Vagina (tissue), 2 donors: ENCODE data around the gene ASTL.
"Not testable (repeated sequence)": the region's sequence is repeated elsewhere in the genome, so short reads cannot be mapped to it uniquely, and the experiment has no call there.

Experiments used
- POLR2A ChIP-seq, 2 donors: fragments of 450-650 bp; IDR thresholded peaks; one replicate each; pipeline ENCODE4 v1.6.1; 2017; ENCODE audit warnings: antibody characterized with exemption in 2 of 2, mild to moderate bottlenecking in 2 of 2, moderate library complexity in 2 of 2
- POLR2AphosphoS5 ChIP-seq, 2 donors: sonication (generic); formaldehyde crosslinking; IDR thresholded peaks; one replicate each; pipeline ENCODE4 v1.9.0; 2017; ENCODE audit warnings: antibody characterized with exemption in 2 of 2, mild to moderate bottlenecking in 2 of 2, low read depth in 1 of 2; ENCODE audit not compliant: insufficient read depth in 1 of 2
- TF ChIP-seq, protein P1 (sequence below), 3 experiments: fragments of 450-650 bp in 2 of 3; fragments of 200-600 bp in 1 of 3; sonication (generic) in 1 of 3; IDR thresholded peaks; one replicate each; pipeline ENCODE4 v1.5.1; 2017 to 2019; ENCODE audit warnings: antibody characterized with exemption in 3 of 3, mild to moderate bottlenecking in 2 of 3, moderate library complexity in 2 of 3

DNA sequence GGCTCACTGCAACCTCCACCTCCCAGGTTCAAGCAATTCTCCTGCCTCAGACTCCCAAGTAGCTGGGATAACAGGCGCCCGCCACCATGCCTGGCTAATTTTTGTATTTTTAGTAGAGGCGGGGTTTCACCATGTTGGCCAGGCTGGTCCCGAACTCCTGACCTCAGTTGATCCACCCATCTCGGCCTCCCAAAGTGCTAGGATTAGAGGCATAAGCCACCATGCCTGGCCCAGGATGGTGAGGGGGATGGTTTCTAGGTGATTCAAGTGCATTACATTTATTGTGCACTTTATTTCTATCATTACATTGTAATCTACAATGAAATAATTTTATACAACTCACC lies 3.3 kb upstream of the ASTL start:
- not testable (repeated sequence) for TF ChIP-seq POLR2A (IDR thresholded peaks at IDR 0.05); POLR2AphosphoS5 (IDR thresholded peaks at IDR 0.05; ENCODE audit: insufficient read depth in 1 of 2, low read depth in 1 of 2)
- TF ChIP-seq, protein P1, sequence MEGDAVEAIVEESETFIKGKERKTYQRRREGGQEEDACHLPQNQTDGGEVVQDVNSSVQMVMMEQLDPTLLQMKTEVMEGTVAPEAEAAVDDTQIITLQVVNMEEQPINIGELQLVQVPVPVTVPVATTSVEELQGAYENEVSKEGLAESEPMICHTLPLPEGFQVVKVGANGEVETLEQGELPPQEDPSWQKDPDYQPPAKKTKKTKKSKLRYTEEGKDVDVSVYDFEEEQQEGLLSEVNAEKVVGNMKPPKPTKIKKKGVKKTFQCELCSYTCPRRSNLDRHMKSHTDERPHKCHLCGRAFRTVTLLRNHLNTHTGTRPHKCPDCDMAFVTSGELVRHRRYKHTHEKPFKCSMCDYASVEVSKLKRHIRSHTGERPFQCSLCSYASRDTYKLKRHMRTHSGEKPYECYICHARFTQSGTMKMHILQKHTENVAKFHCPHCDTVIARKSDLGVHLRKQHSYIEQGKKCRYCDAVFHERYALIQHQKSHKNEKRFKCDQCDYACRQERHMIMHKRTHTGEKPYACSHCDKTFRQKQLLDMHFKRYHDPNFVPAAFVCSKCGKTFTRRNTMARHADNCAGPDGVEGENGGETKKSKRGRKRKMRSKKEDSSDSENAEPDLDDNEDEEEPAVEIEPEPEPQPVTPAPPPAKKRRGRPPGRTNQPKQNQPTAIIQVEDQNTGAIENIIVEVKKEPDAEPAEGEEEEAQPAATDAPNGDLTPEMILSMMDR (IDR thresholded peaks at IDR 0.05), result not testable (repeated sequence)
